Neural cell (in vitro differentiated cells): ENCODE results near the gene HTR1E. TPM values are rescaled to one million over a fixed set of nuclear protein-coding genes. Genes with fewer than 3 reads are reported as not detected.

ENCODE experiments used
- H2AFZ ChIP-seq: fragments of 200-600, 300-800 bp; sonication (generic), shearing (Covaris generic); 2 replicates; pipeline ENCODE4 v1.6.0; 2014; ENCODE audit warnings: low read depth, mild to moderate bottlenecking, antibody characterized with exemption, low read length, moderate library complexity
- H3F3A ChIP-seq: fragments of 200-600 bp; shearing (Covaris generic); 2 replicates; pipeline ENCODE4 v1.6.1; 2016; ENCODE audit warnings: mild to moderate bottlenecking, moderate library complexity, mixed read lengths, antibody characterized with exemption, low read length; ENCODE audit not compliant: insufficient read depth, poor library complexity, severe bottlenecking
- H3K27ac ChIP-seq: fragments of 200-600, 300-800 bp; sonication (generic), shearing (Covaris generic); 2 replicates; pipeline ENCODE4 v1.5.1; 2014; ENCODE audit warnings: mild to moderate bottlenecking, low read length, moderate library complexity
- H3K27me3 ChIP-seq: fragments of 300-800, 200-600 bp; sonication (generic), shearing (Covaris generic); 2 replicates; pipeline ENCODE4 v1.6.0; 2014; ENCODE audit warnings: mild to moderate bottlenecking, low read depth, low read length, moderate library complexity; ENCODE audit not compliant: insufficient read depth
- H3K36me3 ChIP-seq: fragments of 300-800, 200-600 bp; sonication (generic), shearing (Covaris generic); 2 replicates; pipeline ENCODE4 v1.5.1; 2014; ENCODE audit warnings: mild to moderate bottlenecking, antibody characterized with exemption, low read length, moderate library complexity; ENCODE audit not compliant: insufficient read depth
- H3K4me2 ChIP-seq: fragments of 300-800, 200-600 bp; sonication (generic), shearing (Covaris generic); 2 replicates; pipeline ENCODE4 v1.6.0; 2014; ENCODE audit warnings: mild to moderate bottlenecking, low read length
- H3K4me3 ChIP-seq: fragments of 300-800, 200-600 bp; sonication (generic), shearing (Covaris generic); 2 replicates; pipeline ENCODE4 v1.5.1; 2014; ENCODE audit warnings: mild to moderate bottlenecking, low read length, moderate library complexity
- H3K79me2 ChIP-seq: fragments of 200-600 bp; shearing (Covaris generic); replicated peaks from 2 replicates; pipeline ENCODE4 v1.6.0; 2014; ENCODE audit warnings: mild to moderate bottlenecking, low read length, moderate library complexity; ENCODE audit not compliant: insufficient read depth
- H3K9ac ChIP-seq: fragments of 300-800, 200-600 bp; sonication (generic), shearing (Covaris generic); 2 replicates; pipeline ENCODE4 v1.6.1; 2016; ENCODE audit warnings: mild to moderate bottlenecking, low read length, mixed read lengths
- H3K9me2 ChIP-seq: fragments of 200-600 bp; shearing (Covaris generic); 2 replicates; pipeline ENCODE4 v1.6.1; 2016; ENCODE audit warnings: mild to moderate bottlenecking, low read length, mixed read lengths; ENCODE audit not compliant: insufficient read depth
- H3K9me3 ChIP-seq: fragments of 200-600, 300-800 bp; sonication (generic), shearing (Covaris generic); 2 replicates; pipeline ENCODE4 v1.6.1; 2016; ENCODE audit warnings: mild to moderate bottlenecking, mixed run types, low read length, moderate library complexity, mixed read lengths
- H4K20me1 ChIP-seq: fragments of 200-600 bp; shearing (Covaris generic); 2 replicates; pipeline ENCODE4 v1.6.1; 2016; ENCODE audit warnings: mild to moderate bottlenecking, mixed run types; ENCODE audit not compliant: insufficient read depth
- CTCF ChIP-seq: fragments of 450-650 bp; IDR thresholded peaks from 2 replicates; pipeline ENCODE4 v1.5.1; 2014; ENCODE audit warnings: antibody characterized with exemption, mild to moderate bottlenecking, moderate library complexity; ENCODE audit not compliant: poor library complexity, severe bottlenecking
- EP300 ChIP-seq: fragments of 450-650 bp; conservative IDR thresholded peaks from 2 replicates; pipeline ENCODE4 v1.6.1; 2014; ENCODE audit warnings: antibody characterized with exemption, mild to moderate bottlenecking, moderate library complexity; ENCODE audit not compliant: poor library complexity, severe bottlenecking
- EZH2 ChIP-seq: fragments of 200-600, 300-800 bp; shearing (Covaris generic), sonication (generic); IDR thresholded peaks from 2 replicates; pipeline ENCODE4 v1.6.1; 2014; ENCODE audit warnings: antibody characterized with exemption, low read length, borderline replicate concordance, mild to moderate bottlenecking; ENCODE audit not compliant: insufficient read depth, poor library complexity, severe bottlenecking
- MXI1 ChIP-seq: fragments of 450-650 bp; conservative IDR thresholded peaks from 2 replicates; pipeline ENCODE4 v1.6.1; 2014; ENCODE audit warnings: antibody characterized with exemption, mild to moderate bottlenecking; ENCODE audit not compliant: poor library complexity, severe bottlenecking
- POLR2AphosphoS5 ChIP-seq: IDR thresholded peaks from 2 replicates; pipeline ENCODE4 v1.6.1; 2012
- RAD21 ChIP-seq: fragments of 450-650 bp; conservative IDR thresholded peaks from 2 replicates; pipeline ENCODE4 v1.6.1; 2014; ENCODE audit warnings: antibody characterized with exemption, mild to moderate bottlenecking, moderate library complexity
- SMC3 ChIP-seq: fragments of 450-650 bp; conservative IDR thresholded peaks from 2 replicates; pipeline ENCODE4 v1.6.1; 2014; ENCODE audit warnings: antibody characterized with exemption, mild to moderate bottlenecking, moderate library complexity; ENCODE audit not compliant: poor library complexity
- TAF1 ChIP-seq: IDR thresholded peaks from 2 replicates; pipeline ENCODE4 v1.6.1; 2012; ENCODE audit warnings: low read depth
- polyA minus RNA-seq: library from RNA; depleted of rRNA, polyadenylated mRNA; stranded (reverse); fragments of >200 nt; gene quantifications from 2 replicates; pipeline ENCODE4 v1.2.3, GENCODE V29; 2014
- polyA plus RNA-seq: library from polyadenylated mRNA; depleted of rRNA; stranded (reverse); fragments of >200 nt; gene quantifications from 2 replicates; pipeline ENCODE4 v1.2.3, GENCODE V29; 2014
- TF ChIP-seq, protein P1 (sequence below): IDR thresholded peaks from 2 replicates; pipeline ENCODE4 v1.6.1; 2012; ENCODE audit warnings: borderline replicate concordance

HTR1E gene, protein sequence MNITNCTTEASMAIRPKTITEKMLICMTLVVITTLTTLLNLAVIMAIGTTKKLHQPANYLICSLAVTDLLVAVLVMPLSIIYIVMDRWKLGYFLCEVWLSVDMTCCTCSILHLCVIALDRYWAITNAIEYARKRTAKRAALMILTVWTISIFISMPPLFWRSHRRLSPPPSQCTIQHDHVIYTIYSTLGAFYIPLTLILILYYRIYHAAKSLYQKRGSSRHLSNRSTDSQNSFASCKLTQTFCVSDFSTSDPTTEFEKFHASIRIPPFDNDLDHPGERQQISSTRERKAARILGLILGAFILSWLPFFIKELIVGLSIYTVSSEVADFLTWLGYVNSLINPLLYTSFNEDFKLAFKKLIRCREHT
- polyA plus RNA-seq = 0.22 and 0.25 TPM in 2 replicates
- polyA minus RNA-seq = 0.24 TPM in 1 of 2 replicates, not detected in the other

- no peak within 1 kb of the TSS for H3K27ac ChIP-seq
- H3K4me3 ChIP-seq = peak within 1 kb of the TSS; percentile 77
- H3K36me3 ChIP-seq = no peaks in the 10 kb centered on the region
- no peaks in the 10 kb centered on the region for H4K20me1 ChIP-seq
- peaks cover 30% of the 10 kb centered on the region for H3K27me3 ChIP-seq
- H2AFZ ChIP-seq = peak within 1 kb of the TSS; percentile 43
- no peak for TF ChIP-seq EP300
- no peak for TF ChIP-seq POLR2AphosphoS5
- TF ChIP-seq RAD21 = peak; percentile 96
- peak; percentile 34 for TF ChIP-seq MXI1
- peak; percentile 97 for TF ChIP-seq CTCF
- TF ChIP-seq, protein P1, sequence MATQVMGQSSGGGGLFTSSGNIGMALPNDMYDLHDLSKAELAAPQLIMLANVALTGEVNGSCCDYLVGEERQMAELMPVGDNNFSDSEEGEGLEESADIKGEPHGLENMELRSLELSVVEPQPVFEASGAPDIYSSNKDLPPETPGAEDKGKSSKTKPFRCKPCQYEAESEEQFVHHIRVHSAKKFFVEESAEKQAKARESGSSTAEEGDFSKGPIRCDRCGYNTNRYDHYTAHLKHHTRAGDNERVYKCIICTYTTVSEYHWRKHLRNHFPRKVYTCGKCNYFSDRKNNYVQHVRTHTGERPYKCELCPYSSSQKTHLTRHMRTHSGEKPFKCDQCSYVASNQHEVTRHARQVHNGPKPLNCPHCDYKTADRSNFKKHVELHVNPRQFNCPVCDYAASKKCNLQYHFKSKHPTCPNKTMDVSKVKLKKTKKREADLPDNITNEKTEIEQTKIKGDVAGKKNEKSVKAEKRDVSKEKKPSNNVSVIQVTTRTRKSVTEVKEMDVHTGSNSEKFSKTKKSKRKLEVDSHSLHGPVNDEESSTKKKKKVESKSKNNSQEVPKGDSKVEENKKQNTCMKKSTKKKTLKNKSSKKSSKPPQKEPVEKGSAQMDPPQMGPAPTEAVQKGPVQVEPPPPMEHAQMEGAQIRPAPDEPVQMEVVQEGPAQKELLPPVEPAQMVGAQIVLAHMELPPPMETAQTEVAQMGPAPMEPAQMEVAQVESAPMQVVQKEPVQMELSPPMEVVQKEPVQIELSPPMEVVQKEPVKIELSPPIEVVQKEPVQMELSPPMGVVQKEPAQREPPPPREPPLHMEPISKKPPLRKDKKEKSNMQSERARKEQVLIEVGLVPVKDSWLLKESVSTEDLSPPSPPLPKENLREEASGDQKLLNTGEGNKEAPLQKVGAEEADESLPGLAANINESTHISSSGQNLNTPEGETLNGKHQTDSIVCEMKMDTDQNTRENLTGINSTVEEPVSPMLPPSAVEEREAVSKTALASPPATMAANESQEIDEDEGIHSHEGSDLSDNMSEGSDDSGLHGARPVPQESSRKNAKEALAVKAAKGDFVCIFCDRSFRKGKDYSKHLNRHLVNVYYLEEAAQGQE = no peak
- no peak for TF ChIP-seq EZH2
- TF ChIP-seq SMC3 = peak; percentile 93
- TF ChIP-seq TAF1 = no peak
- H3K9ac ChIP-seq = peak within 1 kb of the TSS; percentile 65
- no peaks in the 10 kb centered on the region for H3F3A ChIP-seq
- no peaks in the 10 kb centered on the region for H3K79me2 ChIP-seq
- H3K9me2 ChIP-seq = no peaks in the 10 kb centered on the region
- H3K4me2 ChIP-seq = peak within 1 kb of the TSS; percentile 47
- no peaks in the 10 kb centered on the region for H3K9me3 ChIP-seq
Observed at GRCh38 chr6:86937219-86938079, at the start of gene HTR1E. HTR1E (plus strand) TSS chr6:86937528; CDS start chr6:87015335, 77,807 bp downstream.

GRCh38 chr6:86888301-86888700 is 49.0 kb upstream of the HTR1E start:
- H4K20me1 ChIP-seq = no peaks in the 10 kb centered on the region
- no peaks in the 10 kb centered on the region for H3F3A ChIP-seq
- no peaks in the 10 kb centered on the region for H3K36me3 ChIP-seq
- no peak for TF ChIP-seq EP300
- TF ChIP-seq SMC3 = no peak
- no peak for TF ChIP-seq MXI1
- no peak for TF ChIP-seq CTCF
- no peak for TF ChIP-seq POLR2AphosphoS5
- no peak for TF ChIP-seq RAD21
- TF ChIP-seq, protein P1 = no peak
- TF ChIP-seq TAF1 = no peak
- TF ChIP-seq EZH2 = no peak
- no peaks in the 10 kb centered on the region for H3K27me3 ChIP-seq
- no peak overlapping the region for H3K4me3 ChIP-seq
- H3K9ac ChIP-seq = no peak overlapping the region
- no peaks in the 10 kb centered on the region for H3K9me3 ChIP-seq
- H3K79me2 ChIP-seq = no peaks in the 10 kb centered on the region
- no peak overlapping the region for H2AFZ ChIP-seq
- H3K27ac ChIP-seq = no peak overlapping the region
- no peaks in the 10 kb centered on the region for H3K9me2 ChIP-seq
- H3K4me2 ChIP-seq = no peak overlapping the region
